GM12878 (cell line): ENCODE results near the gene APCDD1.
"Not testable (repeated sequence)": the region's sequence is repeated elsewhere in the genome, so short reads cannot be mapped to it uniquely, and the experiment has no call there.

Source experiments
- DPF2 ChIP-seq: fragments of 450-650 bp; IDR thresholded peaks from 2 replicates; pipeline ENCODE4 v1.6.1; 2017; ENCODE audit warnings: mild to moderate bottlenecking
- GABPA ChIP-seq: IDR thresholded peaks from 2 replicates; pipeline ENCODE4 v1.6.1; 2014; ENCODE audit warnings: antibody characterized with exemption, low read depth, mild to moderate bottlenecking, inconsistent platforms
- JUNB ChIP-seq: IDR thresholded peaks from 2 replicates; pipeline ENCODE4 v1.6.1; 2016; ENCODE audit warnings: antibody characterized with exemption, mild to moderate bottlenecking
- PML ChIP-seq: IDR thresholded peaks from 2 replicates; pipeline ENCODE4 v1.6.1; 2012; ENCODE audit warnings: low read length, inconsistent platforms
- USF1 ChIP-seq: IDR thresholded peaks from 2 replicates; pipeline ENCODE4 v1.6.1; 2011; ENCODE audit warnings: borderline replicate concordance, low read depth, mild to moderate bottlenecking, moderate library complexity, mixed read lengths, low read length; ENCODE audit not compliant: insufficient read depth; ENCODE audit errors: extremely low read length
- YY1 ChIP-seq: IDR thresholded peaks from 2 replicates; pipeline ENCODE4 v1.6.1; 2011; ENCODE audit warnings: low read depth, mild to moderate bottlenecking, low read length
- TF ChIP-seq, protein P1 (sequence below), 3 experiments: IDR thresholded peaks in 2 of 3; conservative IDR thresholded peaks in 1 of 3; 2 replicates each; pipeline ENCODE4 v1.5.1; 2011; ENCODE audit warnings: low read depth in 3 of 3, low read length in 3 of 3, mild to moderate bottlenecking in 3 of 3, control low read depth in 2 of 3, moderate library complexity in 2 of 3, inconsistent platforms in 1 of 3, mixed read lengths in 1 of 3; ENCODE audit not compliant: control insufficient read depth in 2 of 3, insufficient read depth in 1 of 3; ENCODE audit errors: extremely low read depth in 1 of 3

- TF ChIP-seq USF1, DPF2, GABPA, YY1, PML, JUNB: not testable (repeated sequence)
- TF ChIP-seq, protein P1, sequence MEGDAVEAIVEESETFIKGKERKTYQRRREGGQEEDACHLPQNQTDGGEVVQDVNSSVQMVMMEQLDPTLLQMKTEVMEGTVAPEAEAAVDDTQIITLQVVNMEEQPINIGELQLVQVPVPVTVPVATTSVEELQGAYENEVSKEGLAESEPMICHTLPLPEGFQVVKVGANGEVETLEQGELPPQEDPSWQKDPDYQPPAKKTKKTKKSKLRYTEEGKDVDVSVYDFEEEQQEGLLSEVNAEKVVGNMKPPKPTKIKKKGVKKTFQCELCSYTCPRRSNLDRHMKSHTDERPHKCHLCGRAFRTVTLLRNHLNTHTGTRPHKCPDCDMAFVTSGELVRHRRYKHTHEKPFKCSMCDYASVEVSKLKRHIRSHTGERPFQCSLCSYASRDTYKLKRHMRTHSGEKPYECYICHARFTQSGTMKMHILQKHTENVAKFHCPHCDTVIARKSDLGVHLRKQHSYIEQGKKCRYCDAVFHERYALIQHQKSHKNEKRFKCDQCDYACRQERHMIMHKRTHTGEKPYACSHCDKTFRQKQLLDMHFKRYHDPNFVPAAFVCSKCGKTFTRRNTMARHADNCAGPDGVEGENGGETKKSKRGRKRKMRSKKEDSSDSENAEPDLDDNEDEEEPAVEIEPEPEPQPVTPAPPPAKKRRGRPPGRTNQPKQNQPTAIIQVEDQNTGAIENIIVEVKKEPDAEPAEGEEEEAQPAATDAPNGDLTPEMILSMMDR (IDR thresholded peaks at IDR 0.05 in 2 of 3, conservative IDR thresholded peaks at IDR 0.05 in 1 of 3; ENCODE audit: control insufficient read depth in 2 of 3, extremely low read depth in 1 of 3, insufficient read depth in 1 of 3, low read depth in 3 of 3, low read length in 3 of 3): not testable (repeated sequence)
Observed at GRCh38 chr18:10464161-10464648, 9.8 kb downstream of the APCDD1 start.
